GM10847 (cell line): ENCODE measurements around the gene PIK3IP1.

Experiments
- POLR2A ChIP-seq: IDR thresholded peaks from 2 replicates; pipeline ENCODE4 v1.6.1; 2011; ENCODE audit not compliant: insufficient read length; ENCODE audit errors: extremely low read depth

PIK3IP1 gene

DNA sequence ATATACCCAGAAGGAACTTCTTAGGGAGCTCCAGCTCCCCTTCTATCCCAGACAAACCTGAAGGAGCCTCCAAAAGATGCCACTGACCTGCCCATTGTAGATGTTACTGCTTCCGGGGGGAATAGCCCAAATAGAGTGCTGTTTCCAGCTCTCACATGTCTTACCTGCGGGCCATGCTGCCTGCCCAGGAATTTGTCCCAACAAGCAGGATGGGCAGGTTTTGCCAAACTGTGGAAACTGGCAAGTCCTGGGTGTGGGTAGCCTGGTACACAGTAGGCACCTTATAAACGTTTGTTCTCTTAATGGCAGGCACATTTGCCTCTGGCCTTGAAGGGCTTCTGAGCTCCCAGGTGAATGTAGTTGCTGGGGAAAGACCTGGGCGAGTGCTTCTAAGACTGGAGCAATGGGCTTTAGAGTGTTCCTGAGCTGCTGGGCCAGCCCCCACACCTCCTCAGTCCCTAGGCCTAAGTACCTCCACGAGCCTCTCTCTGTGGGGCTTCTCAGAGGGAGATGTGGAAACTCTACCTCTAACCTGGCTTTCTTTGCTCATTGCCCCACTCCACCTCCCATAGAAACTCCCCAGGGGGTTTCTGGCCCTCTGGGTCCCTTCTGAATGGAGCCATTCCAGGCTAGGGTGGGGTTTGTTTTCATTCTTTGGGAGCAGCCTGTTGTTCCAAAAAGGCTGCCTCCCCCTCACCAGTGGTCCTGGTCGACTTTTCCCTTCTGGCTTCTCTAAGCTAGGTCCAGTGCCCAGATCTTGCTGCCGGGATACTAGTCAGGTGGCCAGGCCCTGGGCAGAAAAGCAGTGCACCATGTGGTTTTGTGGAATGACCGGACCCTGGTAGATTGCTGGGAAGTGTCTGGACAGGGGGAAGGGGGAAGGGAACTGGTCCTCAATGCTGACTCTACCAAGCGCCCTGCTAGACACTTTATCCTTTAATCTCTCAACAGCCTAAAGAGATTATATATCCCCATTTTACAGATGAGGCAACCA lies 43.0 kb downstream of the PIK3IP1 start:
- TF ChIP-seq POLR2A = no peak

DNA sequence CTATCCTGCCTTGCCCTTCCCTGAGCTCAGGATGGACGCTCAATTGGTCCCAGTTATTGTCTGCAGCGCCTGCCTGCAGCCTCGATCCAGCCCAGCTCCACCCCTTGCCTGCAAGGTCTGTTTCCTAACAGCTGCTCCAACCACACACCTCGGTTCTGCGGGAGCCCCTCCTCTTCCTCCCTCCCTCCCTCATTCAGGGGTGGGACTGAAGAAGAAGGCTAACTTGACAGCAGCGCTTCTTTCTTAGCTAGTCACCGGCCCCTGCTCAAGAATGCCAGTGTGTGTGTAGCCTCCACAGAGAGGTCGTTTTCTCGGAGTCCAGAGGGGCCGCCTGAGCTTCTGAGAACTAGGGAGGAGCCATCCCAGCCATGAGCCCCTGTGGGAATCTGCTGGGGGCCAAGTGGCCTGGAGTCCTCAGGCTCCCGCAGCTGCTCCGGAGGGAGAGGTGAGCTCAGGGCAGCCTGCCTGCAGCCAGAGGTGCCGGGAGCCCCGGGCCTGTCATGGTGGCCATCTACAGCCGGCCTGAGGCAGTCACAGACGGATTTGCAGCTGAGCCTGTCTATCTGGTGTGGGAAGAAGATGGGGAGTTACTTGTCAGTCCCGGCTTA lies 44.0 kb downstream of the PIK3IP1 start:
- TF ChIP-seq POLR2A = no peak

DNA sequence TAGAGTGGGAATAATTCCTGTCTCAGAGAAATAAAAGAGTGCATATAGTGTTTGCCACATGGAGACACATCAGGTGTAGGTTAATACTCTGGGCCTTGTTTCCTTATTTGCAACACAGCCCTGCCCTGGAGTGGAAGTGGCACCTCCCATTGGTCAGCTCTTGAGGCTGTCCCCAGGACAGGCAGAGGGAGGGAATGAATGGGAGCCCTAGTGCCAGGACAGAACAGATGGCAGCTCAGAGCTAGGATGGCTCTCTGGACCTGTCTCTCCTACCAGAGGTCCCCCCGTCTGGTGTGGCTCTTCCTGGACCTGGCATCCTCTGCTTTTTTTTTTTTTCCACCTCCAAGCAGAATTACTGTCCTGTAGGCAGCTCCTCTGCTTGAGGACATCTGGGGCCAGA lies 44.6 kb downstream of the PIK3IP1 start:
- no peak for TF ChIP-seq POLR2A

DNA sequence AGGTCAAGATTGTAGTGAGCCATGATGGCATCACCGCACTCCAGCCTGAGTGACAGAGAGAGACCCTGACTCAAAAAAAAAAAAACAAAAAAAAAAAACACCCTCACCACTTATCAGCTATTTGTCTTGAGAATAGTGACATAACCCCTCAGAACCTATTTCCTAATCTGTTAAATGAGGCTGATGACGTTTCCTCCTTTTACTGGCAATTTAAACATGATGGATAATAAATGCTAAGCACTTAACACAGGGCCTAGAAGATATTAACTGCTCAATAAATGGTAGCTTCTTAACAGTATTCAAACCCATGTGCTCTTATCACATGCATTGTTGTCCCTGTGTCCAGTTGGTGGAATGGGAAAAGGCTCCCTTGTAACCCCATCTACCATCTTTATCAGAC lies 45.6 kb downstream of the PIK3IP1 start:
- TF ChIP-seq POLR2A = no peak

DNA sequence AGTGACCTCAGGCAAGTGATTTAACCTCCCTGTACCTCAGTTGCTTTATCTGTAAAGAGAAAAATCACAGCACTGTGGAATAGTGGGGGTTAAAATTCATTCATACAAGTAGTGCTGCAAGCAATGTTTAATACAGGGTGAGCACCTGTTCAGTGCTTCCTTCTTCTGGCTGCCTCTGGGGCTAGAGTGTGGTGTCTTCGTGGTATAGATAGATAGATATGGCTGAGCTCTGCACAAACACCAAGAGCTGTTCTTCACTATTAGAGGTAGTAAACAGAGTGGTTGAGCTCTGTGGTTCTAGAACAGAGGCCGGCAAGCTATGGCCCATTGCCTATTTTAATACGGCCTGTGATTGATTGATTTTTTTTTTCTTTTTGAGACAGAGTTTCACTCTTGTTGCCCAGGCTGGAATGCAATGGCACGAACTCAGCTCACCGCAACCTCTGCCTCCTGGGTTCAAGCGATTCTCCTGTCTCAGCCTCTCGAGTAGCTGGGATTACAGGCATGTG lies 47.3 kb downstream of the PIK3IP1 start:
- TF ChIP-seq POLR2A = no peak

DNA sequence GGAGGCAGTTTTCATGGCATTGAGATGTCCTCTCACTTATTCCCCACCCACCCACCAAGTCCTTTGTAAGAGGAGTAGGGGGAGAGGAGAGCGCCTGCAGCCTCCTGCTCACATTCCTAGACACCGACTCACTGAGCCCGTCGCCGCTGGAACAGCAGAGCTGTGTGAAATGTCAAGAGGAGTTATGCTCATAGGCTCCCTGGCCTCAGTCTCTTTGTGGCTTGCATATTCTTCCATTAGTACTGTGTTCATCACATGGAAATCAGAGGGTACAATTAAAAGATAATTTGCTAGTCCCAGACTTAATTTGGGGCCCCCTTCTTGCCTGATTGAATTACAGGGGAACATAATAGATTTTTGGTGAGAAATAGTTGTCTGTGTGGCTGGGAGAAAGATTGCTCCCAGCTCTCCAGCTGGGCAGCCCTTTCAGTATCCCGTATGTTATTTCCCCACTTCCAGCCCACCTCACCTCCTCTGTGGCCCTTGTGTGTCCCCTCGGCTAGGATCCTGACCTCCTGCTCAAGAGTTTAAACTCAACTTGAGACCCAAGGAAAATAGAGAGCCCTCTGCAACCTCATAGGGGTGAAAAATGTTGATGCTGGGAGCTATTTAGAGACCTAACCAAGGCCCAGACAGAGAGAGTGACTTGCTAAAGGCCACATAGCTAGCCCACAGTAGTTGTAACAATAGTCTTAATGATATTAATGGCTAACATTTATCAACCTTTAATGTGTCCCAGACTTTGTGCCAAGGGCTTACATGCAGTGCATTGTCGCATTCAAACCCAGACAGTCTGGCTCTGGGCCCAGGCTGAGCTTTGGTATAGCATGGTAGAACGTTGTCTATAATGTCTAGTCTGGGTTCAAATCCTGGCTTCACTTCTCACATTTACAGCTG lies 48.0 kb downstream of the PIK3IP1 start:
- no peak for TF ChIP-seq POLR2A

DNA sequence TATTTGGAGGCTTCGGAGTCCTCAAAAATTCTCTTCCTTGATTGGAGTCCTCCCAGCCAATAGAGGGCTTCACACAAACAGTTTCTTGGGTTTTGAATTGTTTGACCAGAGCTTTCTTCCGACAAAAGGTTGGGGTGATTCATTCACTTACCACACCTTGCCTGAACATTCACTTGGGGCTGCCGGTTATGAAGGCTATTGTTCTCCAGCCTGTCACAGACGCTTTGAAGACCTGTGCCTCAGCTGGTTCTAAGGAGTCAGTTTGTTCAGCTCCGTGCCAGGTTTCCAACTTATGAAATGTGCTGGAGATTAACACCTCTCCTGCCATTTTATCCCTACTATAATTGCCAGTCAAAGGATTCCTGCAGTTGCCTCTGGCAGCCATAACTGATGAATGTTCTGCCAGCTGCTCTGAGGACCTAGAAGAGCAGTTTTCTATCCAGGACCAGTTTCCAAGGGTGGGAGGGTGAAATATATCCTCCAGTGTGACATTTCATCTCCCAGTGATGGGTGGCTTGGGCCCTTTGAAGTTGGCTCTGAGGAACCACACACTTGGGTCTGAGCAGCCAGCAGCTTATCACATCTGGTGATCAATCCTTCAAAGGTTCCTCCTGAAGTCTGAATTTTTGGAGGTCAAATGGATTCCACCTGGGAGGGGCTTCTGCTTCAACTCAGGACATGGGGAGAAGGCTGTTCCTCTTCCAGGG lies 48.8 kb downstream of the PIK3IP1 start:
- TF ChIP-seq POLR2A = no peak

DNA sequence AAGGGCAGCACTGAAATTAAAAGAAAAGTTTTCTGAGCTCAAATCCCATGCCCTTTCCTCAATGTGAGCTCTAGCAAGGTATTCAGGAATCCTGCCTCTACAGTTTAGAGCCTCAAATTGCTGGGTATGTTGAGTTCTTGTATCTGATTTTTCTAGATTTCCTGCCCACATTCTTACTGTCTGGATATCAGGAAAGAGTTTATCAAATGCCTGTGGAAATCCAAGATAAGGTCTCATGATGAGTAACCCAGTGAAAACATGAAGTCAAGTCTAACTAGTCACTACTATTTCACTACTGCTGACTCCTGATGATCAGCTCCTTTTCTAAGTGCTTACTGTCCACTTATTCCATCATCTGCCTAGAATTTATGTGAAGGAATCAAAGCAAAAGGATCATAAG lies 50.4 kb downstream of the PIK3IP1 start:
- TF ChIP-seq POLR2A = no peak

DNA sequence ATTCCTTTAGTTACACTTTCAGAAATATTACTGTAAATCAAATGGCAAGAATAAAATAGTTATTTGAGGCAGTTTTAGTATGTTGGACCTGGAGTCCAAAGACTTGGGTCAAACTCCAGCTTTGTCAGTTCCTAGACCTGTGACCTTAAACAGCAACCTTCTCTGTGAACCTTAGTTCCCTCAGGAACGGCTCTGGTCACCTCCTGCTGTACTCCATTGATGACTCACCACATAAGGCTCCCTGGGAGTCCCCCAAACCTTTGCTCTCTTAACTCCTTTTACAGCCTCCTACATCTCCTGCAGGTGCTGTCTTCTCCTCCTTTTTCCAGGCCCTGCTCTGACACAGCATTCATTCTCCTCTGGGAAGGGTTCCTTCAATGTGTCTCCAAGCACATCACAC lies 51.1 kb downstream of the PIK3IP1 start:
- TF ChIP-seq POLR2A = no peak

DNA sequence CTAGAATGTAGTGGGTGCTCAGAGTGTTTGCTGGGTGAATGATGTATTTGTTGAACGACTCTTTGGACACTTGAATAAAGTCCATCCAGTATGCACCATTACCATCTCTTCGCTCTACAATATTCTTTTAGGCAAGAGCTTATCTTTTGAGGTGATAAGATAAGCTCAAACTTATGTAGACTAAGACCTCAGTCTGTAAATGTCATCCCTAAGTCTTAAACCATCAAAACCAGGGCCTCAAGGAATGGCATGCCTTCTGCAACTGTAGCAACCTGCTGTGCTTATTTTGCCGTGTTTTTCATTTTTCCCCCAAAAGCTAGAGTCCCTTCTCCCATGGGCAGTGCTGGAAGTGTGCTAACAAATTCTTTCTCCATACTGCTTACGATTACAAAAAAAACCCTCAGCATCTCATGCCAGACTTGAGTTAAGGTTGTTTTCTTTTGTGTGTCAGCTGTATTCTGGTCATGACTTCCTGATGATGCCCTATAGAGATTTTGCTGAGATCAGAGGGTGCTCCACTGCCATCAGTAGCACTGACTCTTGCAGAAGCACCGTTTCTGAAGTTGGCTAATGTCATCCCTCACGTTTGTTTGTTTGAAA lies 52.4 kb downstream of the PIK3IP1 start:
- no peak for TF ChIP-seq POLR2A

DNA sequence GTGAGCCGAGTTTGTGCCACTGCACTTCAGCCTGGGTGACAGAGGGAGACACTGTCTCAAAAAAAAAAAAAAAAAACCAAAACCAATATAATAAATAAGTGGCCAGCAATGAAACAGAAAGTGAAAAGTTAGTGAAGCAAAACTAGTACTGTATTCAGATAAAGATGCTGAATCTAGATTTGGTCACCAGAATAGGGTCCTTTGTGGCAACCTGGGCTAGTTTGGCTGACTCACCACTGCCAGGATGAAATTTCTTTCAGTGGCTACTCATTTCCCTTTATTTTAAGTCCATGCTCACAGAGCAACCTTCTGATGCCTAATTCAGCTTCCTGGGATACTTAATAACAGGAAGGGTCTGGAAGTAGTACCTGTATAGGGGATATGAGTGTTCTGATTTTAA lies 54.2 kb downstream of the PIK3IP1 start:
- no peak for TF ChIP-seq POLR2A

DNA sequence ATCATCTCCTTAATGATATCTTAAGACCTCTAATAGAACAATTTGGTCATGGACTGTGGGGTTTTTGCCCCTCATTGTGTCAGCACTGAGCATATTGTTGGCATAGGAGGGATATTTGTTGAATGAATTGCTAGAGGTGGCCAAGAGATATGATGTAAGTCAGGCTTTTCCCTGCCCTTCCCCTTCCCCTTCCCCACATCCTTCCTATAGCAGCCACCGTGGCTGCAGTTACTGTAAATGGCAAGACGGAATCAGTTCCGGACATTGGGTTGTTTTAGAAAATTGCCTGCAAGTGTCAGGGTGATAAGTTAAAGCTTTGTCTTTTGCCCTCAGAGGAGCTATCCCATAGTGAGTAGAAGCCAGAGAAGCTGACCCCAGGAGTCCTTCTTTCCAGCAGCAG lies 57.2 kb downstream of the PIK3IP1 start:
- TF ChIP-seq POLR2A = no peak

DNA sequence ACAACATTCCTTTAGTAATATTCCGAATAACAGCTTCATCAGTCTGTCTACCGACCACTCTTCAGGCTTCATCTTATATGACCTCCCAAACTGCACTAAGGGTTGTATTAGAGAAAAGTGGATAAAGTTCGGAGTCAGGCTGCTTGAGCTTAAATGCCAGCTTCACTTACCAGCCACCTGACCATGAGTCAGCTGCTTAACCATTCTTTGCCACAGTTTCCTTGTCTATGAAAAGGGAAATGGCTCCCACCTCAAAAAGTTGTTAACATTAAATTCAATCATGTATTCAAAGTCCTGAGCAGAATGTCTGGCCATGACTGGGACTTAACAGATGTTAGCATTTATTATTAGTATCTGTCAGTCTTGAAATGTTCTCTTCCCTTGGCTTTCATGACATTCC lies 59.3 kb downstream of the PIK3IP1 start:
- TF ChIP-seq POLR2A = no peak
